ENCODE results near the gene TBC1D9.

Gene TBC1D9

GRCh38 chr4:140706276-140706625 is 49.9 kb downstream of the TBC1D9 start:
- TF ChIP-seq CTCF (IDR thresholded peaks at IDR 0.05): no peak

- no peak for TF ChIP-seq CTCF (IDR thresholded peaks at IDR 0.05)
These were observed 50.4 kb downstream of the TBC1D9 start for GRCh38 chr4:140705625-140706275.

GRCh38 chr4:140704964-140705363 is 51.2 kb downstream of the TBC1D9 start:
- TF ChIP-seq CTCF (IDR thresholded peaks at IDR 0.05): no peak

- no peak for TF ChIP-seq CTCF (IDR thresholded peaks at IDR 0.05)
These were observed 51.7 kb downstream of the TBC1D9 start for GRCh38 chr4:140704392-140704960.

- TF ChIP-seq CTCF (IDR thresholded peaks at IDR 0.05): no peak
These were observed 52.7 kb downstream of the TBC1D9 start for GRCh38 chr4:140703463-140703862.

GRCh38 chr4:140702096-140702757 is 54.0 kb downstream of the TBC1D9 start:
- no peak for TF ChIP-seq CTCF (IDR thresholded peaks at IDR 0.05)

GRCh38 chr4:140701071-140701470 is 55.1 kb downstream of the TBC1D9 start:
- TF ChIP-seq CTCF (IDR thresholded peaks at IDR 0.05): no peak

All from LNCAP (cell line).